ENCODE results near the gene POU2AF1. TPM values are rescaled to one million over a fixed set of nuclear protein-coding genes. Genes with fewer than 3 reads are reported as not detected.
A peak's percentile ranks its signal among the peaks of the same experiment; 100 is the strongest.

Gene POU2AF1
- total RNA-seq, 2 experiments from 2014 or later, result 26.9 to 28.3 TPM

GRCh38 chr11:111417766-111418435, 38.8 kb upstream of the POU2AF1 start:
- ChIA-PET POLR2A (interaction anchor here (1.3 to 2.0 kb wide), 2 partner anchors 40 to 47 kb away, joined by 4 to 5 read pairs; no protein-coding TSS in a partner anchor), CTCF (interaction anchor here (0.9 to 16.6 kb wide), 5 partner anchors 11 to 136 kb away, joined by 3 to 359 read pairs (median 6); no protein-coding TSS in a partner anchor)
- no peaks in the 10 kb centered on the region for H3K36me3 Mint-ChIP-seq
- peaks cover 41% of the 10 kb centered on the region for H3K4me1 Mint-ChIP-seq (ENCODE audit: low read depth)
- no peak overlapping the region for H3K27ac Mint-ChIP-seq
- DNase-seq, result no peak
- H3K9me3 Mint-ChIP-seq, result no peaks in the 10 kb centered on the region
- intact Hi-C loops (cut with micrococcal nuclease), result loop anchor here (10.0 kb wide), 1 partner anchor 963 kb away; no protein-coding TSS in a partner anchor
- H3K4me3 Mint-ChIP-seq, result no peak overlapping the region
- no peaks in the 10 kb centered on the region for H3K27me3 Mint-ChIP-seq

GRCh38 chr11:111417011-111417765, 38.1 kb upstream of the POU2AF1 start:
- CTCF ChIA-PET, result interaction anchor here (0.9 to 16.6 kb wide), 4 partner anchors 12 to 135 kb away, joined by 3 to 359 read pairs (median 42); no protein-coding TSS in a partner anchor
- POLR2A ChIA-PET, result interaction anchor here (1.2 to 2.0 kb wide), 3 partner anchors 23 to 46 kb away, joined by 3 to 5 read pairs (median 4); no protein-coding TSS in a partner anchor

GRCh38 chr11:111416231-111416960, 37.3 kb upstream of the POU2AF1 start:
- Mint-ChIP-seq H3K27me3 (no peaks in the 10 kb centered on the region), H3K36me3 (no peaks in the 10 kb centered on the region), H3K4me3 (no peak overlapping the region), H3K4me1 (ENCODE audit: low read depth) (peaks cover 52% of the 10 kb centered on the region), H3K27ac (no peak overlapping the region), H3K9me3 (no peaks in the 10 kb centered on the region)
- CTCF ChIA-PET, result interaction anchor here (10.0 to 16.6 kb wide), 2 partner anchors 13 to 134 kb away, joined by 79 to 359 read pairs; no protein-coding TSS in a partner anchor
- intact Hi-C loops (cut with micrococcal nuclease), result loop anchor here (10.0 kb wide), 1 partner anchor 962 kb away; no protein-coding TSS in a partner anchor
- POLR2A ChIA-PET, result interaction anchor here (1.2 to 2.0 kb wide), 3 partner anchors 22 to 45 kb away, joined by 3 to 5 read pairs (median 4); no protein-coding TSS in a partner anchor
- DNase-seq, result no peak

More at GRCh38 chr11:111417011-111417765, 38.1 kb upstream of the POU2AF1 start:
- Mint-ChIP-seq H3K9me3 (no peaks in the 10 kb centered on the region), H3K4me3 (no peak overlapping the region), H3K4me1 (ENCODE audit: low read depth) (peaks cover 48% of the 10 kb centered on the region), H3K36me3 (no peaks in the 10 kb centered on the region), H3K27ac (peak overlapping the region; percentile 14), H3K27me3 (no peaks in the 10 kb centered on the region)
- intact Hi-C loops (cut with micrococcal nuclease), result loop anchor here (10.0 kb wide), 1 partner anchor 962 kb away; no protein-coding TSS in a partner anchor
- peak; percentile 52 for DNase-seq

GRCh38 chr11:111414936-111415335, 35.9 kb upstream of the POU2AF1 start:
- Mint-ChIP-seq H3K4me1 (ENCODE audit: low read depth) (peaks cover 52% of the 10 kb centered on the region), H3K27me3 (no peaks in the 10 kb centered on the region), H3K36me3 (no peaks in the 10 kb centered on the region), H3K9me3 (no peaks in the 10 kb centered on the region), H3K4me3 (no peak overlapping the region), H3K27ac (peak overlapping the region; percentile 82)
- DNase-seq, result no peak
- intact Hi-C loops (cut with micrococcal nuclease), result loop anchor here (1.0 to 10.0 kb wide), 4 partner anchors 39 to 960 kb away; no protein-coding TSS in a partner anchor
- ChIA-PET CTCF (interaction anchor here (0.8 to 10.0 kb wide), 5 partner anchors 14 to 132 kb away, joined by 4 to 79 read pairs (median 4); no protein-coding TSS in a partner anchor), POLR2A (interaction anchor here (2.2 kb wide), 1 partner anchor 43 kb away, joined by 12 read pairs; no protein-coding TSS in a partner anchor)

GRCh38 chr11:111414267-111414931, 35.3 kb upstream of the POU2AF1 start:
- CTCF ChIA-PET, result interaction anchor here (1.4 to 10.0 kb wide), 4 partner anchors 15 to 132 kb away, joined by 4 to 79 read pairs (median 5); no protein-coding TSS in a partner anchor
- H3K36me3 Mint-ChIP-seq, result no peaks in the 10 kb centered on the region
- no peaks in the 10 kb centered on the region for H3K27me3 Mint-ChIP-seq
- intact Hi-C loops (cut with micrococcal nuclease), result loop anchor here (1.0 to 10.0 kb wide), 4 partner anchors 38 to 960 kb away; no protein-coding TSS in a partner anchor
- POLR2A ChIA-PET, result interaction anchor here (2.2 to 3.7 kb wide), 2 partner anchors 36 to 43 kb away, joined by 12 to 49 read pairs; partner anchors contain the start of gene POU2AF1
- DNase-seq, result peak; percentile 39
- no peaks in the 10 kb centered on the region for H3K9me3 Mint-ChIP-seq
- peak overlapping the region; percentile 48 for H3K4me3 Mint-ChIP-seq
- H3K27ac Mint-ChIP-seq, result peak overlapping the region; percentile 82
- H3K4me1 Mint-ChIP-seq (ENCODE audit: low read depth), result peaks cover 55% of the 10 kb centered on the region

GRCh38 chr11:111413849-111414248, 34.8 kb upstream of the POU2AF1 start:
- Mint-ChIP-seq H3K9me3 (no peaks in the 10 kb centered on the region), H3K4me3 (peak overlapping the region; percentile 48), H3K4me1 (ENCODE audit: low read depth) (peaks cover 61% of the 10 kb centered on the region), H3K27ac (peak overlapping the region; percentile 82), H3K36me3 (no peaks in the 10 kb centered on the region), H3K27me3 (no peaks in the 10 kb centered on the region)
- peak; percentile 76 for DNase-seq
- intact Hi-C loops (cut with micrococcal nuclease), result loop anchor here (1.0 to 10.0 kb wide), 4 partner anchors 38 to 959 kb away; no protein-coding TSS in a partner anchor
- CTCF ChIA-PET, result interaction anchor here (1.5 to 10.0 kb wide), 3 partner anchors 15 to 130 kb away, joined by 4 to 79 read pairs (median 6); no protein-coding TSS in a partner anchor
- POLR2A ChIA-PET, result interaction anchor here (2.2 to 3.7 kb wide), 2 partner anchors 36 to 42 kb away, joined by 12 to 49 read pairs; partner anchors contain the start of gene POU2AF1

GRCh38 chr11:111412293-111412692, 33.2 kb upstream of the POU2AF1 start:
- ChIA-PET POLR2A (interaction anchor here (3.7 kb wide), 1 partner anchor 34 kb away, joined by 49 read pairs; the partner anchor contains the start of gene POU2AF1), CTCF (interaction anchor here (1.5 to 10.0 kb wide), 2 partner anchors 9 to 17 kb away, joined by 7 to 79 read pairs; no protein-coding TSS in a partner anchor)
- no peak for DNase-seq
- Mint-ChIP-seq H3K27ac (peak overlapping the region; percentile 78), H3K4me1 (ENCODE audit: low read depth) (peaks cover 54% of the 10 kb centered on the region), H3K9me3 (no peaks in the 10 kb centered on the region), H3K4me3 (peak overlapping the region; percentile 31), H3K27me3 (no peaks in the 10 kb centered on the region), H3K36me3 (no peaks in the 10 kb centered on the region)
- intact Hi-C loops (cut with micrococcal nuclease), result loop anchor here (5.0 to 10.0 kb wide), 2 partner anchors 580 to 957 kb away; no protein-coding TSS in a partner anchor

- intact Hi-C loops (cut with micrococcal nuclease), result loop anchor here (5.0 to 10.0 kb wide), 2 partner anchors 579 to 957 kb away; no protein-coding TSS in a partner anchor
- Mint-ChIP-seq H3K4me1 (ENCODE audit: low read depth) (peaks cover 46% of the 10 kb centered on the region), H3K4me3 (no peak overlapping the region), H3K36me3 (no peaks in the 10 kb centered on the region), H3K9me3 (no peaks in the 10 kb centered on the region), H3K27ac (no peak overlapping the region), H3K27me3 (no peaks in the 10 kb centered on the region)
- POLR2A ChIA-PET, result interaction anchor here (3.7 kb wide), 1 partner anchor 33 kb away, joined by 49 read pairs; the partner anchor contains the start of gene POU2AF1
- no peak for DNase-seq
- CTCF ChIA-PET, result interaction anchor here (1.5 to 10.0 kb wide), 2 partner anchors 10 to 18 kb away, joined by 7 to 79 read pairs; no protein-coding TSS in a partner anchor
Observed at GRCh38 chr11:111411456-111411855, 32.4 kb upstream of the POU2AF1 start.

GRCh38 chr11:111410951-111411350, 31.9 kb upstream of the POU2AF1 start:
- no peaks in the 10 kb centered on the region for H3K36me3 Mint-ChIP-seq
- H3K27me3 Mint-ChIP-seq, result no peaks in the 10 kb centered on the region
- ChIA-PET POLR2A (interaction anchor here (3.7 kb wide), 1 partner anchor 33 kb away, joined by 49 read pairs; the partner anchor contains the start of gene POU2AF1), CTCF (interaction anchor here (10.0 kb wide), 1 partner anchor 18 kb away, joined by 79 read pairs; no protein-coding TSS in a partner anchor)
- no peak overlapping the region for H3K27ac Mint-ChIP-seq
- peaks cover 42% of the 10 kb centered on the region for H3K4me1 Mint-ChIP-seq (ENCODE audit: low read depth)
- H3K9me3 Mint-ChIP-seq, result no peaks in the 10 kb centered on the region
- intact Hi-C loops (cut with micrococcal nuclease), result loop anchor here (5.0 to 10.0 kb wide), 2 partner anchors 579 to 956 kb away; no protein-coding TSS in a partner anchor
- H3K4me3 Mint-ChIP-seq, result no peak overlapping the region
- no peak for DNase-seq

GRCh38 chr11:111409915-111410314, 30.8 kb upstream of the POU2AF1 start:
- no peaks in the 10 kb centered on the region for H3K9me3 Mint-ChIP-seq
- POLR2A ChIA-PET, result no interaction called here

More at GRCh38 chr11:111409915-111410314, 30.8 kb upstream of the POU2AF1 start:
- intact Hi-C loops (cut with micrococcal nuclease), result loop anchor here (5.0 to 10.0 kb wide), 2 partner anchors 578 to 955 kb away; no protein-coding TSS in a partner anchor
- no peak for DNase-seq
- Mint-ChIP-seq H3K4me1 (ENCODE audit: low read depth) (peaks cover 39% of the 10 kb centered on the region), H3K36me3 (no peaks in the 10 kb centered on the region), H3K27ac (no peak overlapping the region), H3K27me3 (no peaks in the 10 kb centered on the region), H3K4me3 (no peak overlapping the region)
- CTCF ChIA-PET, result interaction anchor here (0.6 kb wide), 1 partner anchor 22 kb away, joined by 4 read pairs; no protein-coding TSS in a partner anchor
